Endothelial cell of umbilical vein (primary cell): ENCODE data around the gene TTBK1. TPM values are rescaled to one million over a fixed set of nuclear protein-coding genes. Genes with fewer than 3 reads are reported as not detected.

ENCODE experiments used
- BruUV-seq: library from RNA; stranded (reverse); fragments of 400-500 nt; replicated peaks from 2 replicates; lab custom pipeline; 2021; lab: Mats Ljungman, UMichigan
- CTCF ChIA-PET: fragments of 300-600, 350-600 bp; sonication (Branson Sonifier 250); formaldehyde crosslinking; loops from one replicate; lab custom pipeline; 2021; ENCODE audit warnings: antibody characterized with exemption, inconsistent platforms; lab: Charles Lee
- POLR2A ChIA-PET: fragments of 300-600, 350-600 bp; sonication (Branson Sonifier 250); formaldehyde crosslinking; loops from one replicate; lab custom pipeline; 2021; ENCODE audit warnings: antibody characterized with exemption, inconsistent platforms; lab: Charles Lee
- DNase-seq: peaks from one replicate; pipeline ENCODE4 v3.0.0-alpha.2; 2011; ENCODE audit warnings: low read depth, low spot score
- FAIRE-seq: peaks from 2 replicates; lab custom pipeline; 2011; peaks lifted over from hg19 to GRCh38; lab: Jason Lieb, UNC
- H2AFZ ChIP-seq: 2 replicates; pipeline ENCODE4 v1.6.0; 2012; ENCODE audit warnings: low read depth, low read length, control low read depth, inconsistent platforms
- H3K27ac ChIP-seq: 2 replicates; pipeline ENCODE4 v1.5.1; 2011; ENCODE audit warnings: low read depth, mild to moderate bottlenecking, control low read depth, low read length, moderate library complexity; ENCODE audit not compliant: insufficient read depth
- H3K27me3 ChIP-seq, 2 experiments: 2 replicates each; pipeline versions ENCODE4 v1.6.0 to v1.6.1; 2011; ENCODE audit warnings: low read length in 2 of 2, mixed read lengths in 1 of 2; ENCODE audit not compliant: control insufficient read depth in 2 of 2, insufficient read depth in 2 of 2
- H3K36me3 ChIP-seq, 2 experiments: 2 replicates in 1 of 2; 3 replicates in 1 of 2; pipeline ENCODE4 v1.5.1; 2011; ENCODE audit warnings: low read length in 2 of 2, mild to moderate bottlenecking in 1 of 2, moderate library complexity in 1 of 2; ENCODE audit not compliant: control insufficient read depth in 2 of 2, insufficient read depth in 2 of 2; ENCODE audit errors: extremely low read depth in 1 of 2
- H3K4me1 ChIP-seq: 3 replicates; pipeline ENCODE4 v1.5.1; 2011; ENCODE audit warnings: mild to moderate bottlenecking, low read length; ENCODE audit not compliant: control insufficient read depth, insufficient read depth; ENCODE audit errors: extremely low read depth
- H3K4me2 ChIP-seq: 2 replicates; pipeline ENCODE4 v1.6.1; 2011; ENCODE audit warnings: low read length, control low read depth, mixed read lengths; ENCODE audit not compliant: insufficient read depth
- H3K4me3 ChIP-seq, 3 experiments: fragments of 200-600 bp in 1 of 3; sonication (generic), shearing (Covaris generic) in 1 of 3; replicated peaks in 1 of 3; 2 replicates each; pipeline ENCODE4 v1.5.1; 2011 to 2016; ENCODE audit warnings: control low read depth in 3 of 3, low read length in 3 of 3, mild to moderate bottlenecking in 2 of 3, inconsistent platforms in 1 of 3, low read depth in 1 of 3, moderate library complexity in 1 of 3; ENCODE audit not compliant: insufficient read depth in 1 of 3
- H3K79me2 ChIP-seq: 2 replicates; pipeline ENCODE4 v1.6.0; 2012; ENCODE audit warnings: low read length, inconsistent platforms; ENCODE audit not compliant: control insufficient read depth, insufficient read depth
- H3K9ac ChIP-seq: replicated peaks from 2 replicates; pipeline ENCODE3; 2011; ENCODE audit warnings: low read length, control low read depth; ENCODE audit not compliant: insufficient read depth; ENCODE audit errors: extremely low read depth
- H3K9me1 ChIP-seq: replicated peaks from 3 replicates; pipeline ENCODE4 v1.6.0; 2011; ENCODE audit warnings: mild to moderate bottlenecking, low read length; ENCODE audit not compliant: control insufficient read depth, insufficient read depth; ENCODE audit errors: extremely low read depth
- H3K9me3 ChIP-seq: replicated peaks from 2 replicates; pipeline ENCODE4 v1.5.1; 2012; ENCODE audit warnings: low read length, inconsistent platforms; ENCODE audit not compliant: control insufficient read depth, insufficient read depth
- H4K20me1 ChIP-seq: replicated peaks from 2 replicates; pipeline ENCODE3; 2011; ENCODE audit warnings: mild to moderate bottlenecking, low read length; ENCODE audit not compliant: control insufficient read depth, insufficient read depth; ENCODE audit errors: extremely low read depth
- CTCF ChIP-seq, 2 donors: IDR thresholded peaks; 1 replicate in 1 of 2; 2 replicates in 1 of 2; pipeline ENCODE4 v1.5.1; 2011; ENCODE audit warnings: low read length in 2 of 2, mild to moderate bottlenecking in 2 of 2, moderate library complexity in 2 of 2, control low read depth in 1 of 2, inconsistent platforms in 1 of 2, low read depth in 1 of 2; ENCODE audit not compliant: insufficient read depth in 1 of 2; ENCODE audit errors: extremely low read depth in 1 of 2
- EZH2 ChIP-seq: IDR thresholded peaks from 2 replicates; pipeline ENCODE4 v1.6.1; 2012; ENCODE audit warnings: borderline replicate concordance, low read depth, mild to moderate bottlenecking, moderate library complexity, low read length, inconsistent platforms; ENCODE audit not compliant: severe bottlenecking
- FOS ChIP-seq: IDR thresholded peaks from 2 replicates; pipeline ENCODE4 v1.6.1; 2011; ENCODE audit warnings: mild to moderate bottlenecking, low read length, moderate library complexity, borderline replicate concordance; ENCODE audit not compliant: insufficient read depth
- GATA2 ChIP-seq: IDR thresholded peaks from 2 replicates; pipeline ENCODE4 v1.7.0; 2011; ENCODE audit warnings: low read depth, mild to moderate bottlenecking, moderate library complexity, mixed read lengths, low read length; ENCODE audit not compliant: insufficient read length, insufficient read depth
- JUN ChIP-seq: IDR thresholded peaks from 2 replicates; pipeline ENCODE4 v1.6.1; 2011; ENCODE audit warnings: borderline replicate concordance, low read depth; ENCODE audit not compliant: insufficient read length, insufficient read depth
- MAX ChIP-seq: IDR thresholded peaks from 2 replicates; pipeline ENCODE4 v1.6.1; 2011; ENCODE audit not compliant: insufficient read depth, insufficient read length
- MYC ChIP-seq: IDR thresholded peaks from one replicate; pipeline ENCODE4 v1.6.1; 2011; ENCODE audit warnings: mild to moderate bottlenecking, low read depth, low read length
- POLR2A ChIP-seq: IDR thresholded peaks from 2 replicates; pipeline ENCODE4 v1.6.1; 2012; ENCODE audit warnings: low read depth, mild to moderate bottlenecking, control low read depth, low read length
- POLR2AphosphoS5 ChIP-seq: IDR thresholded peaks from 2 replicates; pipeline ENCODE4 v1.6.1; 2012; ENCODE audit warnings: low read depth, mild to moderate bottlenecking, control low read depth, low read length, moderate library complexity; ENCODE audit not compliant: insufficient read depth
- dilution Hi-C: fragments of 300-500 bp; cut with MboI; formaldehyde crosslinking; loops from one replicate; pipeline ENCODE4 v1.15.0; 2019; ENCODE audit warnings: low sequenced_read_pairs; ENCODE audit not compliant: extremely low pct_ligation_motif_present
- intact Hi-C: fragments of 100-400 bp; cut with micrococcal nuclease; formaldehyde crosslinking; loops from one replicate; pipeline ENCODE4 v1.10.0; 2022
- polyA plus RNA-seq, 4 experiments: library from polyadenylated mRNA; depleted of rRNA in 3 of 4; stranded (reverse) in 3 of 4; unstranded in 1 of 4; fragments of >200 nt; gene quantifications; 2 replicates each; pipeline versions ENCODE4 v1.2.1 to v1.2.3, GENCODE V29; 2011 to 2012; ENCODE audit warnings: missing spikeins in 1 of 4
- total RNA-seq: library from RNA; stranded (reverse); gene quantifications from 2 replicates; pipeline ENCODE4 v1.2.3, GENCODE V29; 2021

The TTBK1 gene
- total and polyA plus RNA-seq, 2 donors (not counting 3 experiments of a cell fraction or from before 2014, with no cell fraction given) = 0.06 TPM; not detected in 1

- dilution Hi-C loops (no loop called here), intact Hi-C loops (no loop called here)
- CTCF ChIA-PET = no interaction called here
- Histone ChIP-seq H3K9ac (no peak overlapping the region), H3K4me3 (no peak overlapping the region), H2AFZ (no peak overlapping the region), H3K79me2 (no peaks in the 10 kb centered on the region), H3K27me3 (peaks cover 2 to 22% of the 10 kb centered on the region in 2 experiments), H3K4me2 (no peak overlapping the region), H3K36me3 (no peaks in the 10 kb centered on the region), H3K4me1 (no peaks in the 10 kb centered on the region), H3K27ac (no peak overlapping the region), H3K9me1 (no peaks in the 10 kb centered on the region), H3K9me3 (no peaks in the 10 kb centered on the region), H4K20me1 (no peaks in the 10 kb centered on the region)
- no peak for FAIRE-seq
- TF ChIP-seq GATA2 (no peak), EZH2 (no peak), JUN (no peak), MYC (no peak), FOS (no peak), MAX (no peak), POLR2AphosphoS5 (no peak), CTCF (IDR thresholded peaks at IDR 0.05; ENCODE audit: extremely low read depth in 1 of 2, insufficient read depth in 1 of 2, low read depth in 1 of 2, low read length in 2 of 2) (no peak), POLR2A (no peak)
- POLR2A ChIA-PET = no interaction called here
- no TSS peak for BruUV-seq
- no peak for DNase-seq
Observed at GRCh38 chr6:43294536-43294935, 51.3 kb downstream of the TTBK1 start.
